ENCODE results near the gene GPR84.

DNA sequence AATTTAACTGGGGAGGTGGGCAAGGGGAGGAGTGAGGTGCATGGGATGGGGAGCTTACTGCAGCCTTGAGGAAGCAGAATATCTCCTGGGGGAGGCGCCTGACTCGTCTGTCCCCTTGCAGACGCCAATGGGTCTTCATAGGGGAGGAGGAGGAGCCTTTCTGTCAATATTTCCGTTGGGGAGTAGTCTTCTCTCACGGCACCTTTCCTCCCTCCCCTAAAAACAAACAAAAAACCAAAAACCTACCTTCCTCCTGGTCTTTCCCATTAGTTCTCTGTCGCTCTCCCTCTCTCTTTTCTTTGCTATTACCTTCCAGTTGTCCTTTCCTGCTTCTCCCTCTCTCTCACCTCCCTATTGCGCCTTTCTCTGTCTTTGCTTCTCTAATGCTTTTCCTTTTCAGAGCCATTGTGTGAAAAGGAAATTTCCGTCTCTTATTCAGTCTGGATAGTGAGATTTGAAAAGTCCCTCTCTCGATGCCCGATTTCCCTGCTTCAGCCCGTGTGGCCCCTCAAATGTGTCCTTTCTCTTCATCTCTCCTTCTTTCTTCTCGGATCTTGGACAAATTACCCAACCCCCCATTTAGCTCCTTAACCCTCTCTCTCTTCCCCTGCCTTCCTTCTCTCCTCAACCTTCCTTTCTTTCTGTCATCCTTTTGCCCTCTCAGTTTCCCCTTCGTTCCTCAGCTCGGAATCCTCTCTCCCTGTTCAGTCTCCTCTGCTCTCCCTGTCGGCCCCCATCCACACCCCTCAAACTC is 5.9 kb downstream of the GPR84 start:
- TF ChIP-seq GATA2 (IDR thresholded peaks at IDR 0.05; ENCODE audit: low read depth, low read length) (no peak), GATA3 (IDR thresholded peaks at IDR 0.05; ENCODE audit: low read depth, low read length) (no peak)

Data from SH-SY5Y (cell line).